OCI-M2 (cell line): ENCODE measurements around the gene ATG13.
"Not testable (repeated sequence)": the region's sequence is repeated elsewhere in the genome, so short reads cannot be mapped to it uniquely, and the experiment has no call there.

Experiments
- DNase-seq: peaks from one replicate; lab custom pipeline; 2025; ENCODE audit not compliant: unreplicated experiment; lab: John Stamatoyannopoulos, UW

The ATG13 gene

GRCh38 chr11:46642627-46643335, 25.4 kb downstream of the ATG13 start:
- DNase-seq = no peak

- DNase-seq = no peak
Observed at GRCh38 chr11:46643531-46643930, 26.2 kb downstream of the ATG13 start.

GRCh38 chr11:46643986-46644385, 26.6 kb downstream of the ATG13 start:
- DNase-seq = no peak

GRCh38 chr11:46649180-46649738, 31.9 kb downstream of the ATG13 start:
- DNase-seq = no peak

- DNase-seq = no peak
Observed at GRCh38 chr11:46655631-46656030, 38.3 kb downstream of the ATG13 start.

GRCh38 chr11:46657186-46657585, 39.8 kb downstream of the ATG13 start:
- no peak for DNase-seq

- no peak for DNase-seq
Observed at GRCh38 chr11:46658259-46658658, 40.9 kb downstream of the ATG13 start.

GRCh38 chr11:46659908-46660307, 42.6 kb downstream of the ATG13 start:
- DNase-seq = no peak

- DNase-seq = no peak
Observed at GRCh38 chr11:46661836-46662235, 44.5 kb downstream of the ATG13 start.

GRCh38 chr11:46662366-46662765, 45.0 kb downstream of the ATG13 start:
- DNase-seq = no peak

- no peak for DNase-seq
Observed at GRCh38 chr11:46663277-46663940, 46.1 kb downstream of the ATG13 start.

GRCh38 chr11:46664612-46665011, 47.3 kb downstream of the ATG13 start:
- peak; percentile 50 for DNase-seq

GRCh38 chr11:46665356-46665755, 48.0 kb downstream of the ATG13 start:
- no peak for DNase-seq

- DNase-seq = no peak
Observed at GRCh38 chr11:46666516-46666915, 49.2 kb downstream of the ATG13 start.

- DNase-seq = no peak
Observed at GRCh38 chr11:46667043-46667481, 49.7 kb downstream of the ATG13 start.

- DNase-seq = no peak
Observed at GRCh38 chr11:46668480-46669085, 51.2 kb downstream of the ATG13 start.

- DNase-seq = no peak
Observed at GRCh38 chr11:46669711-46670139, 52.4 kb downstream of the ATG13 start.

- not testable (repeated sequence) for DNase-seq
Observed at GRCh38 chr11:46670521-46670920, 53.2 kb downstream of the ATG13 start.

GRCh38 chr11:46671958-46672315, 54.6 kb downstream of the ATG13 start:
- no peak for DNase-seq

- no peak for DNase-seq
Observed at GRCh38 chr11:46672381-46672839, 55.1 kb downstream of the ATG13 start.

GRCh38 chr11:46673713-46674462, 56.5 kb downstream of the ATG13 start:
- DNase-seq = no peak
